HG03159 (cell line): ENCODE data around the gene DOP1A.
A peak's percentile ranks its signal among the peaks of the same experiment; 100 is the strongest.

Experiments used
- ATAC-seq: cut with Tn5 transposase; IDR thresholded peaks from one replicate; pipeline ENCODE4 v1.9.1; 2021; ENCODE audit warnings: mild to moderate bottlenecking, moderate library complexity; ENCODE audit not compliant: unreplicated experiment

The DOP1A gene

DNA sequence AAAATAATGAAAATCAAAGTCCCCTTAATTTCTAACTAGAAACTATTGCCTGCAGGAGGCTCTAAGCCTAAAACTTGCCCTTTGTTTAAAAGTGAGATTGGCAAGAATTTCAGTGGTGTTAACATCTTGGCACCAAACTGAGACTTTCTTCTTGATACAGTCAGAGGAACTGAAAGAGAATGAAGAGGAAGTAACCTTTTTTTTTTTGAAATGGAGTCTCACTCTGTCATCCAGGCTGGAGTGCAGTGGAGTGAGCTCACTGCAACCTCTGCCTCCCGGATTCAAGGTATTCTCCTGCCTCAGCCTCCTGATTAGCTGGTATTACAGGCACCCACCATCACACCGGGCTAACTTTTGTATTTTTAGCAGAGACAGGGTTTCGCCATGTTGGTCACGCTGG lies 3.6 kb downstream of the DOP1A start:
- peak; percentile 60 for ATAC-seq

DNA sequence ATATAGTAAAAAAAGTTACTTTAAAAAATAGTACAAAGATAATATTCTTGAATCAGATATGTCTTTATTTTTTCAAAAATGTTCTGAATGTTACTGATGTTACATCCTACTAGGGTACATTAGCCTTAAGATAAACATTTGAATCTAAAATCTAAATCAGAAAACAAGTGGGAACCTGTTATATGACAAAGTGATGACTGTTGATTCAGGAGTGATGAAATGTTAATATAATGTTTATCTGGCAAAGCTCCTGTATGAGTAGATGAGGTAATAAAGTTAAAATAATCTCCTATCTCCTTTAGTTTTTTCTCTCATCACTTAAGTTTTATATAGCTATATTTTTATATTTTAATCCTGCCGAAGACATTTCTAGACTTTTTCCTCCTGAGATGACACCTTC lies 4.2 kb downstream of the DOP1A start:
- ATAC-seq = no peak

DNA sequence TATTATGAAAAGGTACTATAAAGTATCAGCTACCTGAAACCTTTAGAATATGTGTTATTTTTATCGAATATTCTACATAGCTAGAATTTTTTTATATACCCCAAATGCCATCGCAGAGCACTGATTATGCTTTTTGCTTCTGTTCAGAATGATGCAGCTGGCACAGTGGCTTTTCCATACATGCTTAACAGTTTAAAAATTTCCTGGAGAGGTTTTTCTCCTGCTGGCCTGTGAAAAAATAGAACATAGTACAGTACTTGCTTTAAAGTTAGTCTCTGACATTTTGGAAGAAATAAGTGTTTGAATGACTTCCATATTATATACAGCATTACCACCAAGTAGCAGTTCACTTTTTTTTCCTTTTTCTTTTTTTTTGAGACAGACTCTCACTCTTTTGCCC lies 5.3 kb downstream of the DOP1A start:
- ATAC-seq = no peak

- no peak for ATAC-seq
Measured at GRCh38 chr6:83073615-83074014, 6.1 kb downstream of the DOP1A start.

DNA sequence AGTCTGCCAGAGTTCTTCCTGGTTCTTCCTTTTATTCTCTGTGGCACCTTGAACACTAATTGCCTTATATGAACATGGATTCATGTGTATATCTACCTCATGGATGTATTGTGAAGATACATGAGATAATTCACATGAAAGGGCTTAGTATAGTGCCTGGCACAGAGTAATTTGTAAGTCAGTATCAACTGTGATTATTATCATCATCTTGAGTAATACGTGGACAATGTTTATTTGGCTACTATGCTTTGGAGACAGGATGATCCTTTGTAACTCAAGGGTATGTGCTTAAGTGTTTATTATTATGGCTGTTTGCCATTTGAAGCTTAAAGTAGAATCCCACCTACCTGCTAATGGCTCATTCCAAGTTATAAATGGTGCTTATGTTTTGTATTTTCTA lies 16.0 kb downstream of the DOP1A start:
- no peak for ATAC-seq

GRCh38 chr6:83086751-83087150 lies 19.3 kb downstream of the DOP1A start:
- peak; percentile 99 for ATAC-seq

DNA sequence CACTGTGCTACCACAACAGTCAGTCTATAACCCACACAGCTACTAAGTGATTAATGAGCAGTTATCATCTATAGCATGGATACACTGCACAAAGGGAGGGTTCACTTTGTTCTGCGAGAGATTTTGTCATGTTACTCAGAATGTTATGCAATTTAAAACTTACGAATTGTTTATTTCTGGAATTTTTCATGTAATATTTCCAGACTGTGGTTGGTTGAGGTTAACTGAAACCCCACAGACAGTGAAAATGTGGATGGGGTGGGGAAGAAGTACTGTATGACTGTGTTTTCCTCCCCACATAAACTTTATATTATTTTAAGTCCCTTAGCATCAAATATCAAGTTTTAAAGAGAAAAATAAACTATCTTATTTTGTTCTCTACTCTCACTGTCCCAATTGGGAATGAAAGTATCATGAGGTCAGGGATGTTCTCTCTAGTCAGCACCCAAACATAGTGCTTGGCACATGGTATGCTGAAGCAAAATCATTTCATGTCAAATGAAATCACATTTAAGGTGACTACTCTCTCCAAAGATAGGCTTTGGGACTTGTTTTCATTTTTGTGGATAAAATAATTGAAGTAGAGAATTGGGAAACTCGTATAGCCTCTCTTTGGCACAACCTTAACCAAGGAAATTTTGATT lies 25.4 kb downstream of the DOP1A start:
- no peak for ATAC-seq

DNA sequence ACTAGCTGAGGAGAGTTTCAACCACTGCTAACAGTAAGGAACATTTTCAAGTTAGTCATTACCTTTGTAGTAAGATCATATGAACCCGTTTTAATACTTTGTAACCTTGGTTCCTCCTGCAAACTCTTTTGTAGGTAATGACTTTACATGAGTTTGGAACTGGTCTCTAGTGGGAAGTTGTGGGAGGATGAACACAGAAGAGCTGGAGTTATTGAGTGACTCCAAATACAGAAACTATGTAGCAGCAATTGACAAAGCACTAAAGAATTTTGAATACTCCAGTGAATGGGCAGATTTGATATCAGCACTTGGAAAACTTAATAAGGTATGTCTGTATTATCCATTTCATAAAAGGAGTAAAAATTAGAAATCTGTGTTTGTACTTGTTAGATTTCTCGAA lies 29.3 kb downstream of the DOP1A start:
- ATAC-seq = no peak

DNA sequence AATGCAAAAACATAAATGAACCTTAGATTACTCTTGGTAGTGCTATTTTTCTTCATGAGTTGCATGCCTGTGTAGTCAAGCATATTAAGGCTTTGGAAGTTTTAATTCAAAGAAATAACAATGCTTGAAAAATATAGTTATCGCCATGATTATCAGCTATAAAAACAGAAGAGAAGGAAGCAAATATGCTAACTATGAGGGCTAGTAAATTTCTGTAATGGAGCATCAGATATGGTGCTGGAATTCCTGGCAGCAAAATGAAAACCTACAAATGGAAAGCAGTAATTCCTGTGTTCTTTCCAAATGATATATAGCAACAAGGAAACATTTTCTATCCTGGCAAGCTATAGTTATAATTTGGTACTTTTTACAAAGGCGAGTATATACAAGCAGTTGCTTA lies 29.7 kb downstream of the DOP1A start:
- no peak for ATAC-seq

GRCh38 chr6:83097675-83098074 lies 30.2 kb downstream of the DOP1A start:
- no peak for ATAC-seq

GRCh38 chr6:83098589-83098988 lies 31.1 kb downstream of the DOP1A start:
- ATAC-seq = no peak

DNA sequence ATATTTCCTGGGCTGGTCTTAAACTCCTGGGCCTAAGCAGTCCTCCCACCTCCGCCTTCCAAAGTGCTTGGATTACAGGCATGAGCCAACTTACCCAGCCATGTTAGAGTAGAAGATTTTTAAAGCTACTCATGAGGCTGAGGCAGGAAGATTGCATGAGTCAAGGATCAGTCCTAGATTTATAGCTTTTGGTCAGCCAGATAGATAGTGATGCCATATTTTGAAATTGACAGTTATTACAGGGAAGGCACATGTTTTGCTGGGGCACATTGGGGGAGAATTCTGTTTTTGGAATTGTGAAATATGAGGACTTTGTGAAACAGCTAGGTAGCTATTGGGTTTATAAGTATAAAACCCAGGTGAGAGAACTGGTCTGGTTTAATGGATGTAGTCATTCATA lies 40.9 kb downstream of the DOP1A start:
- ATAC-seq = no peak

- no peak for ATAC-seq
Measured at GRCh38 chr6:83113258-83113657, 45.8 kb downstream of the DOP1A start.

DNA sequence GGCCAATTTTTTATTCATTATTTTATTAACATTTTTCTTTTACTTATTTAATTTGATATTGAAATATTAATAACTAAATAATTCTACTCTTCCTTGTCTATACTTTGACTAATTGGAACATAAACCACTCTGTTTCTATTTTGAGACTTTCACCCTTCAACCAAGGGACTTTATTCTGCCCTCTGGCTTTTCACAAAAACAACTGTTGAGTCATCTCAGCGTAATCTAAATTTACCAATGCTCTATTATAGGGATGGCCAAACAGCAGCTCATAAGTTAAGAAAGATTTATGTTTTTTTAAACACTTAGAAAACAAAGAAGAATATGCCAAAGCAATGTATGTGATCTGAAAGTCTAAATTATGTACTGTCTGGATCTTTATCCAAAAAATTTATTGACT lies 46.7 kb downstream of the DOP1A start:
- ATAC-seq = no peak

GRCh38 chr6:83117802-83118201 lies 50.3 kb downstream of the DOP1A start:
- ATAC-seq = no peak

GRCh38 chr6:83119742-83120300 lies 52.4 kb downstream of the DOP1A start:
- ATAC-seq = no peak

DNA sequence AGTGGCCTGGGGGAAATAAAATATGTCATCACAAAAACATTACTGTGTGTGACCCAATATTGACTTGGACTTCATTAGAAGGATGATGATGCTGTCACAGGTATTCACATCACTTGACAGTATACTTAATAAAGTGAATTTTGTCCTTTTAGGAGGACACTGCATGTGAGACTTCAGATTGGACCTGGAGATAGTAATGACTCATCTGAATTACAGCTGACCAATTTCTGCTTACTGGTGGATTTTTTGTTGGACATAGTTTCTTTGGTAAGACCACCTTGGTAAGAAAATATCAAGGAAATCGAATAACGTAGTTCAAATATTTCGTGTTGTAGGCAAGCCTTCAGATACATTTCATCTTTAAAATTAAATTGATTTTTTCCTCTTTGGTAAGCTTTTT lies 57.1 kb downstream of the DOP1A start:
- ATAC-seq = no peak

GRCh38 chr6:83125425-83125824 lies 58.0 kb downstream of the DOP1A start:
- ATAC-seq = no peak

DNA sequence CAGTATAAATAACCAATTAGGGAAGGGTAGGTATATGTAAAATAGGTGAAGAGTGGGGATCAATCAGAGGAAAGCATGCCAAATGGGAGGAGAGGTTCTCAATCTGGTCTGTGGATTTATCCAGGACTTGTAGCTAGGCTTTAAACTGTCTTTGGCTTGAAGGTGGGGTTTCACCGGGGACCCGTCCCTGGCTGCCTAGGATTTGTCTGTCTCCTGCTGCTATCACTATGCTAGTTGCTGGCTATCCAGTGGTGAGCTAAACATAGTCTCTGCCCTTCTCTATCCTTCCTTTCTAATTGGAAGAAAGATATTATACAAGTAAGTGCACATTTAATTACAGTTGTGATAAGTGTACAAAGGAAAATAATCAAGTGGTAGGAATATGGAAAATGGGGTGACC lies 58.8 kb downstream of the DOP1A start:
- ATAC-seq = no peak

DNA sequence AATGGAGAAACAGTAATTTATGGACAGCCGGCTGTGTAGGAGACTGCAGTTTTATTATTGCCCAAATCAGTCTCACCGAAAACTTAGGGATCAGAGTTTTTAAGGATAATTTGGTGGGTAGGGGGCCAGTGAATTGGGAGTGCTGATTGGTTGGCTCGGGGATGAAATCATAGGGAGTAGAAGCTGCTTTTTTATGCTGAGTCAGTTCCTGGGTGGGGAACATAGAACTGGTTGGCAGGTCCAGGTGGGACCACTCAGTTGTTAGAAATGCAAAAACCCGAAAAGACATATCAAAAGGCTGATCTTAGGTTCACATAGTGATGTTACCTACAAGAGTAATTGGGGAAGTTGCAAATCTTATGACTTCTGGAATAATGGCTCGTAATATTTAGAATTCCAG lies 59.3 kb downstream of the DOP1A start:
- no peak for ATAC-seq

DNA sequence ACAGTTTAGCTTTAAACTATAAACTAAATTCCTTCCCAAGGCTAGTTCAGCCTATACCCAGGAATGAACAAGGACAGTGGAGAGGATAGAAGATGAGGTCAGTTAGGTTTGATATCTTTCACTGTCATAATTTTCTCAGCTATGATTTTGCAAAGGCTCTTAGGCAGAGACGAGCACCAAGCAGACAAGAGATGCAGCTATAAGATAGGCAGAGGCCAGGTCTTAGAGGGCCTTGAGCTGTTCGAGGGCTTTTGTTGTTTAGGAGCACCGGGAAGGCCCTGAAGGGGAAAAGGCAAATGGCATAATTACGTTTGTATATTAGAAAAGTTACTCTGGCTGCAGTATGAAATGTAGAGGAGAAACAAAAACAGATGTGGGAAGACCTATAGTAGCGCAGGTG lies 59.8 kb downstream of the DOP1A start:
- no peak for ATAC-seq

GRCh38 chr6:83127976-83128375 lies 60.5 kb downstream of the DOP1A start:
- ATAC-seq = no peak

- no peak for ATAC-seq
Measured at GRCh38 chr6:83132121-83132520, 64.7 kb downstream of the DOP1A start.
